ENCODE results near the gene CST8. TPM values are rescaled to one million over a fixed set of nuclear protein-coding genes. Genes with fewer than 3 reads are reported as not detected.

The CST8 gene
- polyA plus RNA-seq, 1 of the 3 experiments (the other 2 are of a cell fraction): not detected

DNA sequence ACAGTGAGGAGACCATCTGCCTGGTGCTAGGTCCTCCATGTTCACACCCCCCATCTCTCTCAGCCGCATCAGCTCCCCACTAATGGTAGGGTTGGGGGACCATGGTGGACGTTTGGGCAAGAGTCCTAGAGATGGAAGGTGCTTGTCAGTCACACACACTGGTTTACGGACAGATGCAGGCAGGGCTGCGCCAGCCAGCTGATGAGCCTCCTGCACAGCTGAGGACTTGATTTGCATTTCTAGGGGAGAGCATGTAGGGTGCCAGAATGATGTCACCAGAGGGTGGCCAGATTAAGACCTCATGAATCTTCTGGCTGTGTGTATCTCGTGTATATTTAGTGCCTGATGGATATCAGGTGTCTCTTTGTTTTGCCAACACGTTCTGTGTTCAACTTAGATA is 28.6 kb downstream of the CST8 start:
- H3K4me1 ChIP-seq (ENCODE audit: control insufficient read depth in 1 of 2, insufficient read depth in 2 of 2, low read depth in 1 of 2, low read length in 1 of 2): no peaks in the 10 kb centered on the region; a peak in 1 of 4 replicates
- H3K4me3 ChIP-seq (ENCODE audit: low read depth in 2 of 2, low read length in 1 of 2): no peak overlapping the region
- ChIA-PET CTCF (no interaction called here), POLR2A (no interaction called here)
- no peaks in the 10 kb centered on the region for H4K20me1 ChIP-seq (ENCODE audit: insufficient read depth)
- TF ChIP-seq, protein P1, sequence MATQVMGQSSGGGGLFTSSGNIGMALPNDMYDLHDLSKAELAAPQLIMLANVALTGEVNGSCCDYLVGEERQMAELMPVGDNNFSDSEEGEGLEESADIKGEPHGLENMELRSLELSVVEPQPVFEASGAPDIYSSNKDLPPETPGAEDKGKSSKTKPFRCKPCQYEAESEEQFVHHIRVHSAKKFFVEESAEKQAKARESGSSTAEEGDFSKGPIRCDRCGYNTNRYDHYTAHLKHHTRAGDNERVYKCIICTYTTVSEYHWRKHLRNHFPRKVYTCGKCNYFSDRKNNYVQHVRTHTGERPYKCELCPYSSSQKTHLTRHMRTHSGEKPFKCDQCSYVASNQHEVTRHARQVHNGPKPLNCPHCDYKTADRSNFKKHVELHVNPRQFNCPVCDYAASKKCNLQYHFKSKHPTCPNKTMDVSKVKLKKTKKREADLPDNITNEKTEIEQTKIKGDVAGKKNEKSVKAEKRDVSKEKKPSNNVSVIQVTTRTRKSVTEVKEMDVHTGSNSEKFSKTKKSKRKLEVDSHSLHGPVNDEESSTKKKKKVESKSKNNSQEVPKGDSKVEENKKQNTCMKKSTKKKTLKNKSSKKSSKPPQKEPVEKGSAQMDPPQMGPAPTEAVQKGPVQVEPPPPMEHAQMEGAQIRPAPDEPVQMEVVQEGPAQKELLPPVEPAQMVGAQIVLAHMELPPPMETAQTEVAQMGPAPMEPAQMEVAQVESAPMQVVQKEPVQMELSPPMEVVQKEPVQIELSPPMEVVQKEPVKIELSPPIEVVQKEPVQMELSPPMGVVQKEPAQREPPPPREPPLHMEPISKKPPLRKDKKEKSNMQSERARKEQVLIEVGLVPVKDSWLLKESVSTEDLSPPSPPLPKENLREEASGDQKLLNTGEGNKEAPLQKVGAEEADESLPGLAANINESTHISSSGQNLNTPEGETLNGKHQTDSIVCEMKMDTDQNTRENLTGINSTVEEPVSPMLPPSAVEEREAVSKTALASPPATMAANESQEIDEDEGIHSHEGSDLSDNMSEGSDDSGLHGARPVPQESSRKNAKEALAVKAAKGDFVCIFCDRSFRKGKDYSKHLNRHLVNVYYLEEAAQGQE (IDR thresholded peaks at IDR 0.05; ENCODE audit: low read depth, low read length): no peak
- no peak for TF ChIP-seq RXRA (IDR thresholded peaks at IDR 0.05; ENCODE audit: borderline replicate concordance, low read depth)
- TF ChIP-seq TEAD4 (IDR thresholded peaks at IDR 0.05; ENCODE audit: borderline replicate concordance, insufficient read depth): no peak
- TF ChIP-seq FOXJ3 (CRISPR knock-in tag; IDR thresholded peaks at IDR 0.05): no peak
- TF ChIP-seq NFIC (IDR thresholded peaks at IDR 0.05; ENCODE audit: borderline replicate concordance): no peak
- no peak for TF ChIP-seq MXI1 (IDR thresholded peaks at IDR 0.05; ENCODE audit: low read depth, low read length)
- TF ChIP-seq, protein P2, sequence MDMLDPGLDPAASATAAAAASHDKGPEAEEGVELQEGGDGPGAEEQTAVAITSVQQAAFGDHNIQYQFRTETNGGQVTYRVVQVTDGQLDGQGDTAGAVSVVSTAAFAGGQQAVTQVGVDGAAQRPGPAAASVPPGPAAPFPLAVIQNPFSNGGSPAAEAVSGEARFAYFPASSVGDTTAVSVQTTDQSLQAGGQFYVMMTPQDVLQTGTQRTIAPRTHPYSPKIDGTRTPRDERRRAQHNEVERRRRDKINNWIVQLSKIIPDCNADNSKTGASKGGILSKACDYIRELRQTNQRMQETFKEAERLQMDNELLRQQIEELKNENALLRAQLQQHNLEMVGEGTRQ (IDR thresholded peaks at IDR 0.05; ENCODE audit: borderline replicate concordance, low read depth, low read length): no peak
- TF ChIP-seq GABPA (IDR thresholded peaks at IDR 0.05; ENCODE audit: low read depth): no peak
- TF ChIP-seq, protein P3, sequence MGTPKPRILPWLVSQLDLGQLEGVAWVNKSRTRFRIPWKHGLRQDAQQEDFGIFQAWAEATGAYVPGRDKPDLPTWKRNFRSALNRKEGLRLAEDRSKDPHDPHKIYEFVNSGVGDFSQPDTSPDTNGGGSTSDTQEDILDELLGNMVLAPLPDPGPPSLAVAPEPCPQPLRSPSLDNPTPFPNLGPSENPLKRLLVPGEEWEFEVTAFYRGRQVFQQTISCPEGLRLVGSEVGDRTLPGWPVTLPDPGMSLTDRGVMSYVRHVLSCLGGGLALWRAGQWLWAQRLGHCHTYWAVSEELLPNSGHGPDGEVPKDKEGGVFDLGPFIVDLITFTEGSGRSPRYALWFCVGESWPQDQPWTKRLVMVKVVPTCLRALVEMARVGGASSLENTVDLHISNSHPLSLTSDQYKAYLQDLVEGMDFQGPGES (IDR thresholded peaks at IDR 0.05; ENCODE audit: low read depth, low read length): no peak
- TF ChIP-seq ELF1 (IDR thresholded peaks at IDR 0.05): no peak
- TF ChIP-seq FOSL2 (IDR thresholded peaks at IDR 0.05; ENCODE audit: borderline replicate concordance, low read depth): no peak
- no peak for TF ChIP-seq CHD2 (IDR thresholded peaks at IDR 0.05; ENCODE audit: low read length, partially characterized antibody)
- TF ChIP-seq JUND (IDR thresholded peaks at IDR 0.05): no peak
- TF ChIP-seq MEF2A (IDR thresholded peaks at IDR 0.05; ENCODE audit: borderline replicate concordance, low read depth): no peak
- no peak for TF ChIP-seq RFX5 (IDR thresholded peaks at IDR 0.05; ENCODE audit: low read length)
- TF ChIP-seq, protein P4, sequence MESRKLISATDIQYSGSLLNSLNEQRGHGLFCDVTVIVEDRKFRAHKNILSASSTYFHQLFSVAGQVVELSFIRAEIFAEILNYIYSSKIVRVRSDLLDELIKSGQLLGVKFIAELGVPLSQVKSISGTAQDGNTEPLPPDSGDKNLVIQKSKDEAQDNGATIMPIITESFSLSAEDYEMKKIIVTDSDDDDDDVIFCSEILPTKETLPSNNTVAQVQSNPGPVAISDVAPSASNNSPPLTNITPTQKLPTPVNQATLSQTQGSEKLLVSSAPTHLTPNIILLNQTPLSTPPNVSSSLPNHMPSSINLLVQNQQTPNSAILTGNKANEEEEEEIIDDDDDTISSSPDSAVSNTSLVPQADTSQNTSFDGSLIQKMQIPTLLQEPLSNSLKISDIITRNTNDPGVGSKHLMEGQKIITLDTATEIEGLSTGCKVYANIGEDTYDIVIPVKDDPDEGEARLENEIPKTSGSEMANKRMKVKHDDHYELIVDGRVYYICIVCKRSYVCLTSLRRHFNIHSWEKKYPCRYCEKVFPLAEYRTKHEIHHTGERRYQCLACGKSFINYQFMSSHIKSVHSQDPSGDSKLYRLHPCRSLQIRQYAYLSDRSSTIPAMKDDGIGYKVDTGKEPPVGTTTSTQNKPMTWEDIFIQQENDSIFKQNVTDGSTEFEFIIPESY (IDR thresholded peaks at IDR 0.05; ENCODE audit: borderline replicate concordance, low read depth): no peak
- no peak for TF ChIP-seq TCF12 (IDR thresholded peaks at IDR 0.05)
- no peak for TF ChIP-seq RAD21 (IDR thresholded peaks at IDR 0.05; ENCODE audit: low read length)
- 18% methylated on average over 6 of the region's 6 CpGs for WGBS (ENCODE audit: low lambda C conversion rate)
- no peaks in the 10 kb centered on the region for H3K79me2 ChIP-seq (ENCODE audit: insufficient read depth)
- no peak overlapping the region for H3K4me2 ChIP-seq
- no peak overlapping the region for H3K27ac ChIP-seq (ENCODE audit: low read depth in 2 of 2, low read length in 1 of 2)
- no peak overlapping the region for H2AFZ ChIP-seq (ENCODE audit: low read depth)
- H3K9me2 ChIP-seq: no peaks in the 10 kb centered on the region
- H3K9ac ChIP-seq: no peak overlapping the region
- H3K27me3 ChIP-seq (ENCODE audit: insufficient read depth): peaks cover 5% of the 10 kb centered on the region; the same call in 1 of the 2 replicates
- no peaks in the 10 kb centered on the region for H3F3A ChIP-seq (replicated peaks; ENCODE audit: insufficient read depth)
- no peak for DNase-seq
- no peaks in the 10 kb centered on the region for H3K36me3 ChIP-seq (replicated peaks in 1 of 2; ENCODE audit: control insufficient read depth in 1 of 2, insufficient read depth in 2 of 2, low read length in 1 of 2)
- no peaks in the 10 kb centered on the region for H3K9me3 ChIP-seq

Data from SK-N-SH (cell line).